Caco-2 (cell line): ENCODE results near the gene ATP9A. TPM values are rescaled to one million over a fixed set of nuclear protein-coding genes. Genes with fewer than 3 reads are reported as not detected.
A peak's percentile ranks its signal among the peaks of the same experiment; 100 is the strongest.

Experiments
- BruUV-seq: library from RNA; stranded (reverse); fragments of 400-500 nt; replicated peaks from 2 replicates; lab custom pipeline; 2021; lab: Mats Ljungman, UMichigan
- CTCF ChIA-PET: fragments of 300-600 bp; sonication (Branson Sonifier 250); formaldehyde crosslinking; loops from one replicate; lab custom pipeline; 2022; ENCODE audit warnings: antibody characterized with exemption; lab: Charles Lee
- POLR2A ChIA-PET: fragments of 300-600 bp; sonication (Branson Sonifier 250); formaldehyde crosslinking; loops from one replicate; lab custom pipeline; 2022; ENCODE audit warnings: antibody characterized with exemption; lab: Charles Lee
- DNase-seq, 2 experiments: peaks; one replicate each; pipeline versions ENCODE4 v3.0.0 to v3.0.0-alpha.2; 2020 to 2022
- H3K27me3 ChIP-seq: replicated peaks from 2 replicates; pipeline ENCODE4 v1.6.0; 2011; ENCODE audit warnings: low read length; ENCODE audit not compliant: control insufficient read depth, insufficient read depth
- H3K36me3 ChIP-seq: 2 replicates; pipeline ENCODE4 v1.5.1; 2011; ENCODE audit warnings: low read length; ENCODE audit not compliant: control insufficient read depth, insufficient read depth
- H3K4me1 ChIP-seq: fragments of 250-450 bp; sonication (Bioruptor Pico); 2 replicates; pipeline ENCODE4 v1.5.1; 2020; ENCODE audit warnings: mild to moderate bottlenecking
- H3K4me3 ChIP-seq: 2 replicates; pipeline ENCODE4 v1.5.1; 2011; ENCODE audit warnings: low read depth, mild to moderate bottlenecking, control low read depth, low read length
- H3K9me3 ChIP-seq: fragments of 250-450 bp; sonication (Bioruptor Pico); 2 replicates; pipeline ENCODE4 v1.5.1; 2020; ENCODE audit warnings: mild to moderate bottlenecking, moderate library complexity
- H3K27ac Mint-ChIP-seq: one replicate; pipeline ENCODE4 v1.8.0; 2022; ENCODE audit warnings: mixed read lengths; ENCODE audit not compliant: unreplicated experiment
- H3K27me3 Mint-ChIP-seq: one replicate; pipeline ENCODE4 v1.8.0; 2022; ENCODE audit warnings: mixed read lengths; ENCODE audit not compliant: insufficient read depth, unreplicated experiment
- H3K36me3 Mint-ChIP-seq: one replicate; pipeline ENCODE4 v1.8.0; 2022; ENCODE audit warnings: mild to moderate bottlenecking, mixed read lengths; ENCODE audit not compliant: insufficient read depth, unreplicated experiment
- H3K4me1 Mint-ChIP-seq: one replicate; pipeline ENCODE4 v1.8.0; 2022; ENCODE audit warnings: low read depth, mixed read lengths; ENCODE audit not compliant: unreplicated experiment
- H3K4me3 Mint-ChIP-seq: one replicate; pipeline ENCODE4 v1.8.0; 2022; ENCODE audit warnings: mild to moderate bottlenecking, moderate library complexity, mixed read lengths; ENCODE audit not compliant: unreplicated experiment
- H3K9me3 Mint-ChIP-seq: one replicate; pipeline ENCODE4 v1.8.0; 2022; ENCODE audit warnings: mixed read lengths; ENCODE audit not compliant: unreplicated experiment
- intact Hi-C: fragments of 100-400 bp; cut with micrococcal nuclease; formaldehyde crosslinking; loops from one replicate; pipeline ENCODE4 v1.10.0; 2022; ENCODE audit not compliant: unreplicated experiment
- total RNA-seq: library from RNA; stranded (reverse); gene quantifications from 2 replicates; pipeline ENCODE4 v1.2.3, GENCODE V29; 2022
- TF ChIP-seq, protein P1 (sequence below), 2 experiments: fragments of 200-600 bp in 1 of 2; IDR thresholded peaks; 1 replicate in 1 of 2; 2 replicates in 1 of 2; pipeline versions ENCODE4 v1.5.1 to v1.8.0; 2011 to 2022; ENCODE audit warnings: antibody characterized with exemption in 1 of 2, control low read depth in 1 of 2, inconsistent platforms in 1 of 2, low read depth in 1 of 2, low read length in 1 of 2, mild to moderate bottlenecking in 1 of 2, moderate library complexity in 1 of 2; ENCODE audit not compliant: insufficient read depth in 1 of 2, severe bottlenecking in 1 of 2, unreplicated experiment in 1 of 2

The ATP9A gene
- total RNA-seq, 1 experiment from 2014 or later, result 102 TPM

DNA sequence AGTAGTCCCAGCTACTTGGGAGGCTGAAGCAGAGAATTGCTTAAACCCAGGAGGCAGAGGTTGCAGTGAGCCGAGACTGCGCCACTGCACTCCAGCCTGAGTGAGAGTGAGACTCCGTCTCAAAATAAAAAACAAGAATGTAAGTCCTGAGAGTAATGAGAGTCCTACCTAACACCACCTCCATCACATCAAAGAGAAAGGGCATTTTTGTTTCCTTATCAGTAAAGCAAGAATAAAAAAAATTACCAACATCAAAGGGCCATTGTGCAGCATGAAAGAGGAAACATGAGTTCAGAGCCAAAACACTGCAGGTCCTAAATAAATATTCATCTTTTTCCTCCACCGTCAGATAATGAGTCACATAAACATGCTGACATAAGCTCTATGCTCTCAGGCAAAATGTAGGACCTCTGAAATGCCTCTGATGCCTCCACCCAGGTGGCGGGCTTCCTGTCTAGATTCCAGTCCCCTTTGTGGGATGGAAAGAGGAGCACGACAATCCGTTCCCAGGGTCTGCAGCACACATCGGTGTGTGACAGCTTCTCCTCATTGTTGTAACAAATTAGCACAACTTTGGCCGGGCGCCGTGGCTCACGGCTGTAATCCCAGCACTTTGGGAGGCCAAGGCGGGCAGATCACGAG, 7.2 kb downstream of the ATP9A start:
- Mint-ChIP-seq H3K36me3 (peaks cover 55% of the 10 kb centered on the region), H3K27ac (peak overlapping the region; percentile 89), H3K27me3 (no peaks in the 10 kb centered on the region), H3K9me3 (no peaks in the 10 kb centered on the region), H3K4me1 (peaks cover 55% of the 10 kb centered on the region), H3K4me3 (peak overlapping the region; percentile 27)
- intact Hi-C loops, result loop anchor here (1.0 kb wide), 2 partner anchors 17 to 58 kb away; no protein-coding TSS in a partner anchor
- BruUV-seq, result no TSS peak
- Histone ChIP-seq H3K4me3 (no peak overlapping the region), H3K27me3 (no peaks in the 10 kb centered on the region), H3K9me3 (peaks cover 6% of the 10 kb centered on the region; the same call in 1 of the 2 replicates), H3K36me3 (peaks cover 3% of the 10 kb centered on the region), H3K4me1 (peaks cover 52% of the 10 kb centered on the region)
- ChIA-PET POLR2A (interaction anchor here (0.5 to 0.6 kb wide), 2 partner anchors 70 to 273 kb away, joined by 3 read pairs; no protein-coding TSS in a partner anchor), CTCF (interaction anchor here (0.8 to 1.8 kb wide), 4 partner anchors 39 to 300 kb away, joined by 4 to 9 read pairs (median 5); no protein-coding TSS in a partner anchor)
- TF ChIP-seq, protein P1, sequence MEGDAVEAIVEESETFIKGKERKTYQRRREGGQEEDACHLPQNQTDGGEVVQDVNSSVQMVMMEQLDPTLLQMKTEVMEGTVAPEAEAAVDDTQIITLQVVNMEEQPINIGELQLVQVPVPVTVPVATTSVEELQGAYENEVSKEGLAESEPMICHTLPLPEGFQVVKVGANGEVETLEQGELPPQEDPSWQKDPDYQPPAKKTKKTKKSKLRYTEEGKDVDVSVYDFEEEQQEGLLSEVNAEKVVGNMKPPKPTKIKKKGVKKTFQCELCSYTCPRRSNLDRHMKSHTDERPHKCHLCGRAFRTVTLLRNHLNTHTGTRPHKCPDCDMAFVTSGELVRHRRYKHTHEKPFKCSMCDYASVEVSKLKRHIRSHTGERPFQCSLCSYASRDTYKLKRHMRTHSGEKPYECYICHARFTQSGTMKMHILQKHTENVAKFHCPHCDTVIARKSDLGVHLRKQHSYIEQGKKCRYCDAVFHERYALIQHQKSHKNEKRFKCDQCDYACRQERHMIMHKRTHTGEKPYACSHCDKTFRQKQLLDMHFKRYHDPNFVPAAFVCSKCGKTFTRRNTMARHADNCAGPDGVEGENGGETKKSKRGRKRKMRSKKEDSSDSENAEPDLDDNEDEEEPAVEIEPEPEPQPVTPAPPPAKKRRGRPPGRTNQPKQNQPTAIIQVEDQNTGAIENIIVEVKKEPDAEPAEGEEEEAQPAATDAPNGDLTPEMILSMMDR (IDR thresholded peaks at IDR 0.05; ENCODE audit: insufficient read depth in 1 of 2, low read depth in 1 of 2, low read length in 1 of 2, severe bottlenecking in 1 of 2, unreplicated experiment in 1 of 2), result no peak
- peak; percentile 84 to 86 for DNase-seq

DNA sequence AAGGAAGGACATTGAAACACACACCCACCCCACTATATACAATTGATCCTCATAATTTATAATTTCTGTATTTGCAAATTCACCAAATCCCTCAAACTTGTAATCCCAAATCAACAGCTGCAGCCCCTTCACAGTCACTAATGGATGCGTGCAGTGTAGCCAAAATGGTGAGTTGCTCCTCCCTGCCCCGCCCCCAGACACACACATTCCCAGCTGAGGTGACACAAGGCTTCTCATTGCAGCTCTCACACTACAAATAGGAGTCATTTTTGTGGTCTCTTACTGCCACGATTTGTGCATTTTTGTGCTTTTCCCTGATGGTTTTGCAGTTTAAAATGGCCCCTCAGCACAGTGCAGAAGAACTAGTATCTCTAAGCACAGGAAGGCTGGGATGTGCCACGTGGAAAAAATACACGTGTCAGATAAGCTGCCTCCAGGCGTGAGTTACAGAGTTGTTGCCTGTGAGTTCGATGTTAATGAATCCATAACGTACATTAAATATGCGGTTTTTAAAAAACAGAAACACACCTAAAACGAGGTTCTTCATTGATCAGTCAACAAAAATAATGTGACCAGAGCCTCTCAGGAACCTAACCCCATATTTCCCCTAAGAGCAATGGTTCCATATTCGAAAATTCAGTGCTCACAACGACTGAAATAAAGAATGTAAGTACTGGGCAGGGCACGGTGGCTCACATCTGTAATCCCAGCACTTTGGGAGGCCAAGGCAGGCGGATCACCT, 8.2 kb downstream of the ATP9A start:
- Mint-ChIP-seq H3K27me3 (no peaks in the 10 kb centered on the region), H3K36me3 (peaks cover 58% of the 10 kb centered on the region), H3K4me3 (no peak overlapping the region), H3K9me3 (no peaks in the 10 kb centered on the region), H3K27ac (peak overlapping the region; percentile 89), H3K4me1 (peaks cover 55% of the 10 kb centered on the region)
- Histone ChIP-seq H3K4me1 (peaks cover 51% of the 10 kb centered on the region), H3K4me3 (no peak overlapping the region), H3K27me3 (no peaks in the 10 kb centered on the region), H3K9me3 (peaks cover 6% of the 10 kb centered on the region; the same call in 1 of the 2 replicates), H3K36me3 (peaks cover 3% of the 10 kb centered on the region)
- TSS peak; percentile 9 for BruUV-seq
- intact Hi-C loops, result no loop called here
- TF ChIP-seq, protein P1 (IDR thresholded peaks at IDR 0.05; ENCODE audit: insufficient read depth in 1 of 2, low read depth in 1 of 2, low read length in 1 of 2, severe bottlenecking in 1 of 2, unreplicated experiment in 1 of 2), result no peak
- peak; percentile 56 to 69 for DNase-seq
- ChIA-PET POLR2A (no interaction called here), CTCF (interaction anchor here (0.6 to 1.8 kb wide), 4 partner anchors 39 to 301 kb away, joined by 3 to 5 read pairs (median 4); no protein-coding TSS in a partner anchor)

DNA sequence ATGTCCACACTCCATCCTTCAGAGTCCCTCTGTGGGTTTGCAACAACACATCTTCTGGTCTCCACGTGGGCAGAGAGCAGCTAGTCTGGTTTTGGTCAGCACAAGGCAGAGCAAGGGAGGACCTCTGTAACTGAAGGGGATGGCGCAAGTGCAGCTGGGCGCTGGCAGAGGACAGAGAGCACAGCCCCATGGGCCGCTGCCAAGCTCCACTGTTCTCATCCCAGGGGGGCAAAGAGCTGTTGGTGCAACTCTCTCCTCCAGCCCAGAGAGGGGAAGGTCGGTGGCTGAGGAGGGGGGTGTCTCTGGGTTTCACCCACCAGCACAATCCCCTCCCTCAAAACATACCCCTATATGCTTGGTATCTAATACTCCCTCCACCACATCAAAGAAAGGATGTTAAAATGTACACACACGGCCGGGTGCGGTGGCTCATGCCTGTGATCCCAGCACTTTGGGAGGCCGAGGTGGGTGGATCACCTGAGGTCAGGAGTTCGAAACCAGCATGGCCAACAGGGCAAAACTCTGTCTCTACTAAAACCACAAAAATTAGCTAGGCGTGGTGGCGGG, 9.1 kb downstream of the ATP9A start:
- no peak for DNase-seq
- Mint-ChIP-seq H3K27ac (peak overlapping the region; percentile 89), H3K36me3 (peaks cover 64% of the 10 kb centered on the region), H3K4me3 (no peak overlapping the region), H3K4me1 (peaks cover 55% of the 10 kb centered on the region), H3K9me3 (no peaks in the 10 kb centered on the region), H3K27me3 (no peaks in the 10 kb centered on the region)
- POLR2A ChIA-PET, result no interaction called here
- no peaks in the 10 kb centered on the region for H3K27me3 ChIP-seq
- H3K4me3 ChIP-seq, result no peak overlapping the region
- peaks cover 51% of the 10 kb centered on the region for H3K4me1 ChIP-seq
- peaks cover 6% of the 10 kb centered on the region; the same call in 1 of the 2 replicates for H3K9me3 ChIP-seq
- TF ChIP-seq, protein P1 (IDR thresholded peaks at IDR 0.05; ENCODE audit: insufficient read depth in 1 of 2, low read depth in 1 of 2, low read length in 1 of 2, severe bottlenecking in 1 of 2, unreplicated experiment in 1 of 2), result no peak
- CTCF ChIA-PET, result interaction anchor here (0.6 to 0.7 kb wide), 2 partner anchors 53 to 58 kb away, joined by 3 read pairs; no protein-coding TSS in a partner anchor
- intact Hi-C loops, result no loop called here
- no TSS peak for BruUV-seq
- peaks cover 3% of the 10 kb centered on the region for H3K36me3 ChIP-seq
